Endothelial cell of umbilical vein (primary cell): ENCODE data around the gene CCDC85C. TPM values are rescaled to one million over a fixed set of nuclear protein-coding genes. Genes with fewer than 3 reads are reported as not detected.

ENCODE experiments used
- BruUV-seq: library from RNA; stranded (reverse); fragments of 400-500 nt; replicated peaks from 2 replicates; lab custom pipeline; 2021; lab: Mats Ljungman, UMichigan
- CTCF ChIA-PET: fragments of 300-600, 350-600 bp; sonication (Branson Sonifier 250); formaldehyde crosslinking; loops from one replicate; lab custom pipeline; 2021; ENCODE audit warnings: antibody characterized with exemption, inconsistent platforms; lab: Charles Lee
- POLR2A ChIA-PET: fragments of 300-600, 350-600 bp; sonication (Branson Sonifier 250); formaldehyde crosslinking; loops from one replicate; lab custom pipeline; 2021; ENCODE audit warnings: antibody characterized with exemption, inconsistent platforms; lab: Charles Lee
- DNase-seq: peaks from one replicate; pipeline ENCODE4 v3.0.0-alpha.2; 2011; ENCODE audit warnings: low read depth, low spot score
- FAIRE-seq: peaks from 2 replicates; lab custom pipeline; 2011; peaks lifted over from hg19 to GRCh38; lab: Jason Lieb, UNC
- H2AFZ ChIP-seq: 2 replicates; pipeline ENCODE4 v1.6.0; 2012; ENCODE audit warnings: low read depth, low read length, control low read depth, inconsistent platforms
- H3K27ac ChIP-seq: 2 replicates; pipeline ENCODE4 v1.5.1; 2011; ENCODE audit warnings: low read depth, mild to moderate bottlenecking, control low read depth, low read length, moderate library complexity; ENCODE audit not compliant: insufficient read depth
- H3K27me3 ChIP-seq, 2 experiments: 2 replicates each; pipeline versions ENCODE4 v1.6.0 to v1.6.1; 2011; ENCODE audit warnings: low read length in 2 of 2, mixed read lengths in 1 of 2; ENCODE audit not compliant: control insufficient read depth in 2 of 2, insufficient read depth in 2 of 2
- H3K36me3 ChIP-seq, 2 experiments: 2 replicates in 1 of 2; 3 replicates in 1 of 2; pipeline ENCODE4 v1.5.1; 2011; ENCODE audit warnings: low read length in 2 of 2, mild to moderate bottlenecking in 1 of 2, moderate library complexity in 1 of 2; ENCODE audit not compliant: control insufficient read depth in 2 of 2, insufficient read depth in 2 of 2; ENCODE audit errors: extremely low read depth in 1 of 2
- H3K4me1 ChIP-seq: 3 replicates; pipeline ENCODE4 v1.5.1; 2011; ENCODE audit warnings: mild to moderate bottlenecking, low read length; ENCODE audit not compliant: control insufficient read depth, insufficient read depth; ENCODE audit errors: extremely low read depth
- H3K4me2 ChIP-seq: 2 replicates; pipeline ENCODE4 v1.6.1; 2011; ENCODE audit warnings: low read length, control low read depth, mixed read lengths; ENCODE audit not compliant: insufficient read depth
- H3K4me3 ChIP-seq, 3 experiments: fragments of 200-600 bp in 1 of 3; sonication (generic), shearing (Covaris generic) in 1 of 3; replicated peaks in 1 of 3; 2 replicates each; pipeline ENCODE4 v1.5.1; 2011 to 2016; ENCODE audit warnings: control low read depth in 3 of 3, low read length in 3 of 3, mild to moderate bottlenecking in 2 of 3, inconsistent platforms in 1 of 3, low read depth in 1 of 3, moderate library complexity in 1 of 3; ENCODE audit not compliant: insufficient read depth in 1 of 3
- H3K79me2 ChIP-seq: 2 replicates; pipeline ENCODE4 v1.6.0; 2012; ENCODE audit warnings: low read length, inconsistent platforms; ENCODE audit not compliant: control insufficient read depth, insufficient read depth
- H3K9ac ChIP-seq: replicated peaks from 2 replicates; pipeline ENCODE3; 2011; ENCODE audit warnings: low read length, control low read depth; ENCODE audit not compliant: insufficient read depth; ENCODE audit errors: extremely low read depth
- H3K9me1 ChIP-seq: replicated peaks from 3 replicates; pipeline ENCODE4 v1.6.0; 2011; ENCODE audit warnings: mild to moderate bottlenecking, low read length; ENCODE audit not compliant: control insufficient read depth, insufficient read depth; ENCODE audit errors: extremely low read depth
- H3K9me3 ChIP-seq: replicated peaks from 2 replicates; pipeline ENCODE4 v1.5.1; 2012; ENCODE audit warnings: low read length, inconsistent platforms; ENCODE audit not compliant: control insufficient read depth, insufficient read depth
- H4K20me1 ChIP-seq: replicated peaks from 2 replicates; pipeline ENCODE3; 2011; ENCODE audit warnings: mild to moderate bottlenecking, low read length; ENCODE audit not compliant: control insufficient read depth, insufficient read depth; ENCODE audit errors: extremely low read depth
- CTCF ChIP-seq, 2 donors: IDR thresholded peaks; 1 replicate in 1 of 2; 2 replicates in 1 of 2; pipeline ENCODE4 v1.5.1; 2011; ENCODE audit warnings: low read length in 2 of 2, mild to moderate bottlenecking in 2 of 2, moderate library complexity in 2 of 2, control low read depth in 1 of 2, inconsistent platforms in 1 of 2, low read depth in 1 of 2; ENCODE audit not compliant: insufficient read depth in 1 of 2; ENCODE audit errors: extremely low read depth in 1 of 2
- EZH2 ChIP-seq: IDR thresholded peaks from 2 replicates; pipeline ENCODE4 v1.6.1; 2012; ENCODE audit warnings: borderline replicate concordance, low read depth, mild to moderate bottlenecking, moderate library complexity, low read length, inconsistent platforms; ENCODE audit not compliant: severe bottlenecking
- FOS ChIP-seq: IDR thresholded peaks from 2 replicates; pipeline ENCODE4 v1.6.1; 2011; ENCODE audit warnings: mild to moderate bottlenecking, low read length, moderate library complexity, borderline replicate concordance; ENCODE audit not compliant: insufficient read depth
- GATA2 ChIP-seq: IDR thresholded peaks from 2 replicates; pipeline ENCODE4 v1.7.0; 2011; ENCODE audit warnings: low read depth, mild to moderate bottlenecking, moderate library complexity, mixed read lengths, low read length; ENCODE audit not compliant: insufficient read length, insufficient read depth
- JUN ChIP-seq: IDR thresholded peaks from 2 replicates; pipeline ENCODE4 v1.6.1; 2011; ENCODE audit warnings: borderline replicate concordance, low read depth; ENCODE audit not compliant: insufficient read length, insufficient read depth
- MAX ChIP-seq: IDR thresholded peaks from 2 replicates; pipeline ENCODE4 v1.6.1; 2011; ENCODE audit not compliant: insufficient read depth, insufficient read length
- MYC ChIP-seq: IDR thresholded peaks from one replicate; pipeline ENCODE4 v1.6.1; 2011; ENCODE audit warnings: mild to moderate bottlenecking, low read depth, low read length
- POLR2A ChIP-seq: IDR thresholded peaks from 2 replicates; pipeline ENCODE4 v1.6.1; 2012; ENCODE audit warnings: low read depth, mild to moderate bottlenecking, control low read depth, low read length
- POLR2AphosphoS5 ChIP-seq: IDR thresholded peaks from 2 replicates; pipeline ENCODE4 v1.6.1; 2012; ENCODE audit warnings: low read depth, mild to moderate bottlenecking, control low read depth, low read length, moderate library complexity; ENCODE audit not compliant: insufficient read depth
- dilution Hi-C: fragments of 300-500 bp; cut with MboI; formaldehyde crosslinking; loops from one replicate; pipeline ENCODE4 v1.15.0; 2019; ENCODE audit warnings: low sequenced_read_pairs; ENCODE audit not compliant: extremely low pct_ligation_motif_present
- intact Hi-C: fragments of 100-400 bp; cut with micrococcal nuclease; formaldehyde crosslinking; loops from one replicate; pipeline ENCODE4 v1.10.0; 2022
- polyA plus RNA-seq, 4 experiments: library from polyadenylated mRNA; depleted of rRNA in 3 of 4; stranded (reverse) in 3 of 4; unstranded in 1 of 4; fragments of >200 nt; gene quantifications; 2 replicates each; pipeline versions ENCODE4 v1.2.1 to v1.2.3, GENCODE V29; 2011 to 2012; ENCODE audit warnings: missing spikeins in 1 of 4
- total RNA-seq: library from RNA; stranded (reverse); gene quantifications from 2 replicates; pipeline ENCODE4 v1.2.3, GENCODE V29; 2021

Gene CCDC85C
- total and polyA plus RNA-seq, 2 donors (not counting 3 experiments of a cell fraction or from before 2014, with no cell fraction given), result 7.5 to 17.8 TPM

GRCh38 chr14:99522025-99522401, 82.0 kb downstream of the CCDC85C start:
- Histone ChIP-seq H3K4me3 (no peak overlapping the region), H3K9me3 (no peaks in the 10 kb centered on the region), H3K79me2 (no peaks in the 10 kb centered on the region), H3K27me3 (no peaks in the 10 kb centered on the region), H2AFZ (no peak overlapping the region), H3K4me2 (no peak overlapping the region), H3K36me3 (no peaks in the 10 kb centered on the region), H4K20me1 (no peaks in the 10 kb centered on the region), H3K9ac (no peak overlapping the region), H3K9me1 (no peaks in the 10 kb centered on the region), H3K4me1 (peaks cover 9% of the 10 kb centered on the region), H3K27ac (no peak overlapping the region)
- ChIA-PET POLR2A (no interaction called here), CTCF (interaction anchor here (0.9 to 6.1 kb wide), 6 partner anchors 16 to 162 kb away, joined by 3 to 52 read pairs (median 3); partner anchors contain the start of gene CYP46A1)
- dilution Hi-C loops (no loop called here), intact Hi-C loops (loop anchor here (5.0 kb wide), 1 partner anchor 425 kb away; no protein-coding TSS in a partner anchor)
- no peak for TF ChIP-seq FOS
- TF ChIP-seq MAX, result no peak
- no peak for TF ChIP-seq EZH2
- no peak for TF ChIP-seq MYC
- TF ChIP-seq POLR2AphosphoS5, result no peak
- TF ChIP-seq JUN, result no peak
- no peak for TF ChIP-seq GATA2
- no peak for TF ChIP-seq POLR2A
- no peak for TF ChIP-seq CTCF (IDR thresholded peaks at IDR 0.05; ENCODE audit: extremely low read depth in 1 of 2, insufficient read depth in 1 of 2, low read depth in 1 of 2, low read length in 2 of 2)
- BruUV-seq, result no TSS peak
- DNase-seq, result no peak
- FAIRE-seq, result no peak
